GM18505 (cell line): ENCODE data around the gene TGM3.

ENCODE experiments used
- ATAC-seq: cut with Tn5 transposase; IDR thresholded peaks from one replicate; pipeline ENCODE4 v1.9.1; 2021; ENCODE audit not compliant: unreplicated experiment
- POLR2A ChIP-seq: IDR thresholded peaks from 4 replicates; pipeline ENCODE4 v1.6.1; 2011; ENCODE audit warnings: borderline replicate concordance; ENCODE audit not compliant: insufficient read depth, insufficient read length; ENCODE audit errors: extremely low read depth

Gene TGM3

DNA sequence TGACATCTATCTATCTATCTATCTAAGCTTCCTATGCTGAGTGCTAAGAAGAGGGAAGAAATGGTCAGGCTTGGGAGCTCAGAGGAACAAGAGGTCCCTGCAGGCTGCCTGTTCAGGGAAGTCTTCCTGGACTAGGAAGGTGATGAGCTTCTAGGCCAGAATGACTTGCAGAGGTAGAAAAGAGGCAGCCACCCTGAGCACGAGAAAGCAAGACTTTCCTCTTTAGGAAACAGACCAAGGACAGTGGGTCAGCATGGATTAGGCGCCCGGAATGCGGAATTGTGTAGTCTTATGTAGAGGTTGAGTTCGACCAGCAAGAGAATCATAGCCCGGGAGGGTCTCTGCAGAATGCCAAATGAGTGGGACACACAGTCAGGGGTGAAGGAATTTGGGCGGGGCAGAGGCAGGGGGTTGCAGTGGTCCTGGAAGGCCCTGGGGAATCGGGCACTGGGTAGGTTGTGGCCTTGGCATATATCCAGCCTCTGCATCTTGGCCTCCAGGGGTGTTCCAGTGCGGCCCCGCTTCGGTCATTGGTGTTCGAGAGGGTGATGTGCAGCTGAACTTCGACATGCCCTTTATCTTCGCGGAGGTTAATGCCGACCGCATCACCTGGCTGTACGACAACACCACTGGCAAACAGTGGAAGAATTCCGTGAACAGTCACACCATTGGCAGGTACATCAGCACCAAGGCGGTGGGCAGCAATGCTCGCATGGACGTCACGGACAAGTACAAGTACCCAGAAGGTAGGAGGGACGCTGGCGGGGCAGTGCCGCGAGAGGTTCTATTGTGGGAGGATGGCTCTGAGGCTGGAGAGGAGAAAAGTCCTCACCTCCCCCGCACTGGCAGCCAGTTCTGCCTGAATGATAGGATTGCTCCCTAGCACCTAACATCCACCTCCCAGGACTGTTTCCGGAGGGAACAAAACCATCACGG, 32.1 kb downstream of the TGM3 start:
- no peak for ATAC-seq
- TF ChIP-seq POLR2A = no peak

DNA sequence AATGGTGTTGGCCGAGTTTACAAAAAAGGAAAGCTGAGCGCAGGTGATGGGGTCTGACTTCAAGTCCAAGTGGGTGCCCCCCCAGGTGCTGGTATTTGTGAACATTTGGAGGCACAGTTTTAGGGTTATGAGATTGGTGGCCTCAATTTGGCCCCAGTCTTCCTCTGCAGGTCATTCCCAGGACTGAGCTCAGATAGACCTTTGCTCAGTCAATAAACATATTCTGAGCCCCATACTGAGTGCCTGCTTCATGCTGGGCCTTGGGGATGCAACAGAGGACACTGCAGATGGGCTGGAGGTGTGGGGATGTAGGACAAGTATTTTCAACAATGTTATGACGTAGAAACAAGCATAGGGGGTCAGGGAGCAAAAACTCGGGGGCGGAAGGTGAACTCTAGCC, 33.5 kb downstream of the TGM3 start:
- no peak for ATAC-seq
- TF ChIP-seq POLR2A = no peak

DNA sequence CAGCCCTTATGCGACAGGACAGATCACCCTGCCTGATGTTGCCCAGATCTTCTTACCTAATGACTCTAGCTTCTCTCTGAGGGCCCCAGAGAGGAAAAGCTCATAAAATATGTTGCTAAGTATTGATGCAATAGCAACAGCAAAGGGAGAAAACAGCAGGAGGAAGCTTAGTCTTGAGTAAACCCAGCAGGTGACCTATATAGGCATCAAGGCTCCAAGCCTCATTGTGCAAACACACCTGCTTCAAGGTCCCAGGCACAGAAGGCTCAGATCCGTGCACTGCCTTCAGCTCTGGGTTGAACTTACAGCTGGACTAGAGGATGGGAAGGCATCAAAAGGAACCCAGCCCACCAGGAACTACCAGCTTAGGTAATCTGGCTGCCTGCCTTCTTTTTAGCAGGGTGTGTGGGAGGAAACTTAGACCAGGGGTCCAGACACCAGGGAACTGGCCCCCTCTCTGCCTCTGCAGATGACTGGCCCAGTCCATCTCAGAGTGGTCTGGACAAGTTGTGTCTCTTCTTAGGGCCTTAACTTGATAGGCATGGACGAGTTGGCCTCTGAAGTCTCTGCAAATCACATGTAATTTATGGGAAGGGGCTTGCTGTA, 34.4 kb downstream of the TGM3 start:
- TF ChIP-seq POLR2A = no peak
- no peak for ATAC-seq

DNA sequence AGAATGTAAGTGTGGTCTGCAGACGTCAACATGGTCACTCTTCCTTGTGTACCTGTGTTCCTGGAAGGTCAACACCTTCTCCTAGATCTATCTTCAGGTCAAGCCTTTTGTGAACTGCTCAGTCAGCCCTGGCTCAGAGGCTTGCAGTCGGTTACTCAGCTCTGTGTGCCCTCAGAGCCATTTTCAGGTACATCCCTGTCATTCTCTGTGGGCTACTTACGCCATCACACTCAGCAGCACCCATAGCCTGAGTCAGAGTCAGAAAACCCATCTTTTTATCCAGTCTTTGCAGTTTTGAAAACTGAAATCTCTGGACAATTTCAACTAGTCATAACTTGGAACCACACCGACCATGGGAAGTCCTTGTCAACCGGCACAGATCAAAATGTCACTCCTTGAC, 35.3 kb downstream of the TGM3 start:
- no peak for ATAC-seq
- no peak for TF ChIP-seq POLR2A

DNA sequence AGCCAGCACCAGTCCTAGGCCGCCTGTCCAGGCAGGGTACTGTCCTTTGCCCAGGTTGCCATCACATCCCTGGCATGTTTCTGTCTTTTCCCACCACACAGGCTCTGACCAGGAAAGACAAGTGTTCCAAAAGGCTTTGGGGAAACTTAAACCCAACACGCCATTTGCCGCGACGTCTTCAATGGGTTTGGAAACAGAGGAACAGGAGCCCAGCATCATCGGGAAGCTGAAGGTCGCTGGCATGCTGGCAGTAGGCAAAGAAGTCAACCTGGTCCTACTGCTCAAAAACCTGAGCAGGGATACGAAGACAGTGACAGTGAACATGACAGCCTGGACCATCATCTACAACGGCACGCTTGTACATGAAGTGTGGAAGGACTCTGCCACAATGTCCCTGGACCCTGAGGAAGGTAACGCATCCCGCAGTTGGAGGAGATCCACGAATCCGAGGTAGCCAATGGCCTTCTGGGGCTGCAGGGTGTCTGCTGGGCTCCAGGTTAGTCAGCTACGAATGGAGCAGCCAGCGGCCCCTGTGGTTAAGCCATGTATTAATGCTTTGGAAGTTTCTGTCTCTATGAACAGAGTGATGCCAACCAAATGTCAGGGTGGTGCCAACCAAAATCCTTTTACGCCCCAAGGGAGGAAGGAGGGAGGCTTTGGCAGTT, 36.2 kb downstream of the TGM3 start:
- no peak for ATAC-seq
- no peak for TF ChIP-seq POLR2A

DNA sequence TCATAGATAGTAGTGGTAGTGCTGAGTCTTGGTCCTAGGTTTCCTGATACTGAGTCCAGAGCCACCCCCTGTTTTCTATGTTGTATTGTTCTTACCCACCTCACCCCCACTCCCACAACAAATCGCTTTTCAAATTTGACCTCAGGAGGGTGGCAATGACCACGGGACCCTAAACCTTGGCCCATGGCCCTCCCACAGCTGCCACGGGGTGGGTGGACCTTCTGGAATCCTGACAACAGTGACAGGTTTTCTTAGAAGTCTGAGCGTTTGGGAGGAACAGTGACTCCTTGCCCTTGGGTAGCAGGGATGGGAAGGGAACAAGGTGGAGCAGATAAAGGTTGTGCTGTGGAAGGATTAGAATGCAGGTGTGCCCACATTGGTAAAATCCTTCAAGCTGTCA, 36.9 kb downstream of the TGM3 start:
- no peak for TF ChIP-seq POLR2A
- ATAC-seq = no peak

DNA sequence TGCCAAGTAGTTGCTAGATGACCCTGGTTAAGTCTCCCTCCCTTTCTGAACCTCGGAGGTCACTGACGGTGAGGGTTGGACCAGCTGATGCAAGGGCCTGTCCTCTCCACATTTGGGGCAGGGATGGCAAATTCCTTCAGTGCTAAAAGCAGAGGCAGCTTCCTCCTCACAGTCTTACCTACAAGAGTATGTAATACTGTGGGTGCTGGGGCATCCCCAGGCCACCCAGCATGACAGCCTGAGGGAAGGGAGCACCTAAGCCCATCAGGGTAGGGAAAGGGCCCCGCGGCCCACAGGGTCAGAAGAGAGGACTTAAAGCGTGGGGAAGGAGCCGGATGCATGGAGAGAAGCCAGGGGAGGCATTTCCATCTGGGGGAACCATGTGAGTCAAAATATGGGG, 38.0 kb downstream of the TGM3 start:
- TF ChIP-seq POLR2A = no peak
- no peak for ATAC-seq

DNA sequence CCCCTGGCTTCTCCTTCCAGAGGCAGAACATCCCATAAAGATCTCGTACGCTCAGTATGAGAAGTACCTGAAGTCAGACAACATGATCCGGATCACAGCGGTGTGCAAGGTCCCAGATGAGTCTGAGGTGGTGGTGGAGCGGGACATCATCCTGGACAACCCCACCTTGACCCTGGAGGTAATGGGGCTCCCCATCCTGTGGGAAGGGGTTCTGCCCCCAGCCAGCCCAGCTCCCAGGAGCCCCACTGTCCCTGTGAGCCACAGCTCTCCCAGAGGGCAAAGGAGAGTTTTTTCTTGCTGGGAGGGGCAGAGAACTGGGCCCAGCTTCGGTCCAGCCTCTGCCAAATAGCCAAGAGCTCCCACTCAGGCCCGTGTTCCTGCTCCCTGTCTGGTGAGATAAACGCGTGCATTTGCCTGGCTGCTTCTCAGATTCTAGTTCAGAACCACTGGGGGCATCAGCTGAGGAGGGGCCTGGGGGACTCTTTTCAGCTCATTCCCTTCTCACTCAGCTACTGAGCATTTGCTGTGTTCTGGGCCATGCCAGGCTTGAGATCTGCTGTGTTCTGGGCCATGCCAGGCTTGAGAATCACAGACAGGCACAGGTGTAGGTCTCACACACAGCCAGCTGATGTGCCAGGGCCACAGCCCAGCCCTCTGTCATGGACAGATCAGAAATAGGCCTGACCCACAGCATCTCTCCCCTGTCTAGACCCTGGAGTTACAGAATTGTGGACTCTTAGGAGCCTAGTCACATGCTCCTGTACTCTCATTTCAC, 39.5 kb downstream of the TGM3 start:
- no peak for ATAC-seq
- no peak for TF ChIP-seq POLR2A

DNA sequence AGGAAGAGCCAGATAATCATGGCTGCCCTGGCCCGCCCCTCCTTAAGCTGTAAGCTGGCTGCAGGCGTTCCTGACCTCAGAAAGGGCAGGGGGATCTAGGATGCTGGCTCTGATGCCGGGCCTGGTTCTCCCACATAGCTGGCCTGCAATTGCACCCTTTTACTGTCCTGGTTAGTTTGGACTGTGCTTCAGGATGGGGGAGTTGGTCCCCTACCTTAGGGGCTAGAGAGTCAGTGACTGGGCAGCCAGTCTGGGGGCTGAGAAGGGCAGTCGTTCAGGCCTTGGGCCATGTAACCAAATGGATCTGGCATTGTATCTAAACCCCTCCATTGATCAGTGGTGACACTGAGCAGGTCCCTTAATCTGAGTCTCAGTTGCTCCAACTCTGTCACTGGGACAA, 40.7 kb downstream of the TGM3 start:
- no peak for ATAC-seq
- no peak for TF ChIP-seq POLR2A

DNA sequence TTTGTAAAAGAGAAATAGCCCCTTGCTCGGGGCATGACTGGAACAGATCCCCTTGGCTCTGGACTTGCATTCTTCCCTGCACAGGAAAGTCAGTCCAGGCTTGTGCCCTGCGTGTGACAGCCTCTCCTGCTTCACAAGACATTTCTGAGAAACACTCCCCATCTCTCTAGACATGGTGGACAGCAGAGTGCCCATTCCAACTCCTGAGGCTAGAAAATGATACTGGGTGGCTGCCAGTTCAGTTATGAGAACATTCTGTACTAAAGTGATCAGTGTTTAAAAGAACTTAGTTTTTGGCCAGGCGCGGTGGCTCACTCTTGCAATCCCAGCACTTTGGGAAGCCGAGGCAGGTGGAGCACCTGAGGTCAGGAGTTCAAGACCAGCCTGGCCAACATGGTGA, 41.3 kb downstream of the TGM3 start:
- no peak for ATAC-seq

DNA sequence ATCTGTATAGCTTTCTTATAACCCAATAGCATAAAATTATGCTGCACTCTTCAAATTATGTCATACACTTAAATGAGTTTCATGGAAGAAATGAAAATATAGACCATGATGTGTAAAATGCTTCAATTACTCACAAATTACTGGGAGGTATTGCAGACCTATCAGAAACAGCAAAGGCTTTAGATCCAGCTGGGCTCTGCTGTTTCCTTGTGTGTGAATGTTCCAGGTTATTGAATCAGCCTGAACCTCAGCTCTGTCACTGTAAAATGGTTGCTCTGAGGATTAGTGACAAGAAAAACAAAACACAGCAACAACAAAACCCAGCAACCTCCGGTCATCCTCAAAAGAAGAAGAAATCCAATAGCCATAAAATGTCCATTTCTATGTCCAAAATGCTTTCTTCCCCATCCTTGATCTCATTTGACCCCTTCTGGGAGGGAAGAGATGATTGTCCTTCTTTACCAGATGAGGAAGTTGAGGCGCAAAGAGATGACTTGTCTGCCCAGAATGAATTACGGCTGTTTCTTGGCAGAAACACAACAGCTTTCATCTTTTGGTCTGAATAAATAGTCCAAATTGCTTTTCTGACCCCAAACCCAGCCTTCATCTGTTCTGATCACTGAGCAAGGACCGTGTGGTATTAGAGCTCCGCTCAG, 42.7 kb downstream of the TGM3 start:
- no peak for TF ChIP-seq POLR2A
- no peak for ATAC-seq

More for the DNA sequence above, 41.3 kb downstream of the TGM3 start:
- TF ChIP-seq POLR2A = no peak

DNA sequence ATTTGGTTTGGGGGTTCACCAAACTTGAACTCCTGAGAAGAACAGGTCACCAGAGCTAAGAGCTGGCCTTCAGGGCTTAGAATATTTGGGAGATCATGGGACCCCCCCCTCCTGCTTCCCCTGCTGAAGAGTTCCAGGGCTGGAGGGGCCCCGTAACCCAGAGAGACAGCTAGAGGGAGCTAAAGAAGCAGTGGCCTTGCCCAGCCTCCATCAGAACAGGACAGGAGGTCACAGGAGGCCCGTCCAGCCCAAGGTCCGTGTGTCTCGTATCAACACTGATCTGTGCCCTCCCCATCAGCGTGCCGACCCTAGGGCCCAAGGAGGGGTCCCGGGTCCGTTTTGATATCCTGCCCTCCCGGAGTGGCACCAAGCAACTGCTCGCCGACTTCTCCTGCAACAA, 44.3 kb downstream of the TGM3 start:
- no peak for TF ChIP-seq POLR2A
- ATAC-seq = no peak

DNA sequence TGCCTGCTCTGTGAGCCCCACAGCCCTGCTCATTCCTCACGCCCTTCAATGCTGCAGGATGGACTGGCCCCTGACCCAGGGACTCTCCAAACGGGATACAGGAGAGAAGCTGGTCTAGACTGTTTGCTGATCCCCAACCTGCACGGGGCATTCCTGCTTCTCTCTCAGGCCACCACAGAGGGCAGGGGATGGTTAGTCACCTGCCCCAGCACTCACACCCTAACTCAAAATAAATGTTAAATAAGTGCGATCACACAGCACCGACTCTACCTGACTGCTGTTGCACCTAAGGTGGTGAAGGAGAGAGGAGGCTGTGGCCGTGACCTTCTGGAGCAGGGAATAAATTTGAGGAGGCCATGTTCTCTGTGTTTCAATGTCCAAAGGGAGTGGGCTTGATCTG, 45.0 kb downstream of the TGM3 start:
- TF ChIP-seq POLR2A = no peak
- ATAC-seq = no peak

DNA sequence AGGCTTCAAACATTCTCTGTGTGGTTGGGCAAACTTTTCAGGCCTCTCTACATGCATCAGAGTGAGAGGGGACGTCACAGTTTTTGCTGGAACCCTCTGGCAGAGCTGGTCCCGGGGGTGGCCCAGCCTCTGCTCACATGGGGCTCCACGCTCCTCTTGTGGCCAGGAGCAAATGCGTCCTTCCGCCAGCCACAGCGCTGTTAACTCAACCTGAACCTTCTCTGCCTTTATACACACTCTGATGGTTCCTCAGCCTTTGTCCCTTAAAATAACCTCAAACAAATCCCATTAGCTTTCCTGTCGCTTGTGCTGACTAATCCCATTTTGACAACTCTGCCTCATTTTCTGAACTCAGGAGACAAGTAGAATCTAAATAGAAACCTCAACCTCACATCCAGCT, 45.5 kb downstream of the TGM3 start:
- TF ChIP-seq POLR2A = no peak
- ATAC-seq = no peak

DNA sequence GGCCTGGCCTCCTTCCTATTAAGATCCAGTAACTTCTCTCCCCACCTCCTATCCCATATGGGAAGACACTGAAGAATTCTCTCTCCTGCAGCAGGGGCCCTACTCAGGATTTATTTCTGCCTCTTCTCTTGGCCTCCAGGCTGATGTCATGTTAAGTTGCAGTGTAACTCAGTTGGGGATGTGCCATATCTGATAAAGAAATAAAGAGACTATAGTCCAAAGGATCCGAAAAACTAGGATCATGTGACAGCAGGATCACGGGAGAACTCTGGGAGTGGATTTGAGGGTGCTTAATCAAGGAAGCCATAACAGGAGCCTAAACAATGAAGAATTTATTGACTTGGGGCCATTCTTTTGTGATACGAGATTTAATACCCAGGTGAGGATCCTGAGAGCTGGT, 46.4 kb downstream of the TGM3 start:
- ATAC-seq = no peak
- TF ChIP-seq POLR2A = no peak
